GM13977 (cell line): ENCODE data around the gene ZNF688.
"Not testable (repeated sequence)": the region's sequence is repeated elsewhere in the genome, so short reads cannot be mapped to it uniquely, and the experiment has no call there.

Experiments
- DNase-seq: peaks from one replicate; pipeline ENCODE4 v3.0.0; 2012; ENCODE audit warnings: low spot score
- in situ Hi-C: fragments of 300-500 bp; cut with MboI; formaldehyde crosslinking; loops from one replicate; pipeline ENCODE4 v1.12.0; 2022; ENCODE audit warnings: low sequenced_read_pairs, low pct_unique_long_range_greater_than_20kb, mixed read lengths, inconsistent platforms; ENCODE audit not compliant: unreplicated experiment
- TF ChIP-seq, protein P1 (sequence below): IDR thresholded peaks from 2 replicates; pipeline ENCODE4 v1.5.1; 2012; ENCODE audit warnings: mild to moderate bottlenecking, control low read depth; ENCODE audit not compliant: insufficient read depth; ENCODE audit errors: extremely low read depth, missing control alignments

ZNF688 gene

GRCh38 chr16:30603945-30604315 lies 32.4 kb upstream of the ZNF688 start:
- TF ChIP-seq, protein P1, sequence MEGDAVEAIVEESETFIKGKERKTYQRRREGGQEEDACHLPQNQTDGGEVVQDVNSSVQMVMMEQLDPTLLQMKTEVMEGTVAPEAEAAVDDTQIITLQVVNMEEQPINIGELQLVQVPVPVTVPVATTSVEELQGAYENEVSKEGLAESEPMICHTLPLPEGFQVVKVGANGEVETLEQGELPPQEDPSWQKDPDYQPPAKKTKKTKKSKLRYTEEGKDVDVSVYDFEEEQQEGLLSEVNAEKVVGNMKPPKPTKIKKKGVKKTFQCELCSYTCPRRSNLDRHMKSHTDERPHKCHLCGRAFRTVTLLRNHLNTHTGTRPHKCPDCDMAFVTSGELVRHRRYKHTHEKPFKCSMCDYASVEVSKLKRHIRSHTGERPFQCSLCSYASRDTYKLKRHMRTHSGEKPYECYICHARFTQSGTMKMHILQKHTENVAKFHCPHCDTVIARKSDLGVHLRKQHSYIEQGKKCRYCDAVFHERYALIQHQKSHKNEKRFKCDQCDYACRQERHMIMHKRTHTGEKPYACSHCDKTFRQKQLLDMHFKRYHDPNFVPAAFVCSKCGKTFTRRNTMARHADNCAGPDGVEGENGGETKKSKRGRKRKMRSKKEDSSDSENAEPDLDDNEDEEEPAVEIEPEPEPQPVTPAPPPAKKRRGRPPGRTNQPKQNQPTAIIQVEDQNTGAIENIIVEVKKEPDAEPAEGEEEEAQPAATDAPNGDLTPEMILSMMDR: no peak
- DNase-seq: no peak
- in situ Hi-C loops: loop anchor here (10.0 to 25.0 kb wide), 2 partner anchors 169 to 492 kb away; partner anchors contain the start of genes DCTPP1, GDPD3 and MAPK3

DNA sequence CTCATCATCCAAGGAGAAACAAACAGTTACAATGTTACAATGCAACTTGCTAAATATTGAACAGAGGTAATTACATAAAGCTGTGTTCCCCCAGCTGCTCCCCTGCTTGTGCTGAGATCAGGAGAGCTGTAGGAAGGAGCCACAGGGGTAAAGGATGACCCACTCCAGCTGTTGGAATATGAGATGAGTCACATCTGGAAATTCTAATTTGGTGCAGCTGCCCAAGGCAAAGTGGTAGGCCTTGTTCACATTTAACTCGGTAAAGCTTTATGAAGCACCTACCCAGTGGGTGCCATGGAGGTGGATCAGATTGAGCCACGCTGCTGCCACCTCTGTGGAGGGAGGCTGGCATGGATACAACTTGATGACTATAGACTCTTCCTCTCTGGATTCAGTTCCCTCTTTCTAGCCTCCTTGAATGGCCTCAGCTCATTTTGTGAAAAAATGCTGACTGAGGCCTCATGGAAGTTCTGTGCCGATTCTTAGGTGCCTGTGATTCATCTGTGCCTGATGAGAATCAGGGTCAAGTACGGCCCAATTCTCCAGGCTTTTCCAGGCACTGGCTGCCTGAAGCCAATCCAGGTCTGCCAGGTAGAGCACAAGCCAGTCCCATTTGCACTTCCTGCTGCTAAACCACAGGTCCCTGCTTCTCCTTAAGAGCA lies 31.2 kb upstream of the ZNF688 start:
- TF ChIP-seq, protein P1: no peak
- DNase-seq: no peak
- in situ Hi-C loops: loop anchor here (10.0 to 25.0 kb wide), 2 partner anchors 168 to 490 kb away; partner anchors contain the start of genes DCTPP1, GDPD3 and MAPK3

DNA sequence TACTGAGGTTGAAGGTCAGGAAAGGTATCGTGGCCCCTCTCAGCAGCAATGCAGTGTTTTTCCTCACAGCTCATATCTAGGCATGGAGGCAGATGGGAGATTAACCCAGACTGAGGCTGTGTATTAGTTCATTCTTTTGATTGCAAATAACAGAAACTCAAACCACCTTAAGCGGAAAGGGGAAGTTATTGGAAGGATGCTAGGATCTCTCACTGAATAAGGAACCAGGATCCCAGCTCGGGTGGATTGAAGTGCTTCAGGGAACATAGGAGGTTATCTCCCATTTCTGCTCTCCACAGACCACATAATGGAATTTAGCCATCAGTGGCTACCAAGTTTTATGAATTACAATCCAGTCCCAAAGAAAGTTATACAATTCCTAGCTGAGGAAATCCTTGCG lies 30.5 kb upstream of the ZNF688 start:
- DNase-seq: no peak
- TF ChIP-seq, protein P1: no peak
- in situ Hi-C loops: loop anchor here (10.0 to 25.0 kb wide), 2 partner anchors 167 to 490 kb away; partner anchors contain the start of genes DCTPP1, GDPD3 and MAPK3

GRCh38 chr16:30600929-30601328 lies 29.4 kb upstream of the ZNF688 start:
- no peak for DNase-seq
- in situ Hi-C loops: loop anchor here (10.0 to 25.0 kb wide), 2 partner anchors 166 to 489 kb away; partner anchors contain the start of genes DCTPP1, GDPD3 and MAPK3
- TF ChIP-seq, protein P1: no peak

- no peak for DNase-seq
- TF ChIP-seq, protein P1: no peak
- in situ Hi-C loops: loop anchor here (10.0 to 25.0 kb wide), 2 partner anchors 165 to 488 kb away; partner anchors contain the start of genes DCTPP1, GDPD3 and MAPK3
Measured at GRCh38 chr16:30600215-30600614, 28.7 kb upstream of the ZNF688 start.

DNA sequence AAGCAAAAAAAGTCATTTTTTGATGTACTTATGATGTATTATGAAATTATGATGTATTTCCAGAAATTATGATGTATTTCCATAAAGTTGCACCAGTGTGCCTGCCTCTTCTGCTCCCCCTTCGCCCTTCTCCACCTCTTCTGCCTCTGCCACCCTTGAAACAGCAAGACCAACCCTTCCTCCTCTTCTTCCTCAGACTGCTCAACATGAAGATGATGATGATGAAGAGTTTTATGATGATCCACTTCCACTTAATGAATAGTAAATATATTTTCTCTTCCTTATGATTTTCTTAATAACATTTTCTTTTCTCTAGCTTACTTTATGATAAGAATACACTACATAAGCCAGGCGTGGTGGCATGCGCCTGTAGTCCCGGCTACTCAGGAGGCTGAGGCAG lies 21.4 kb upstream of the ZNF688 start:
- in situ Hi-C loops: no loop called here
- no peak for DNase-seq
- TF ChIP-seq, protein P1: no peak

- in situ Hi-C loops, DNase-seq: not testable (repeated sequence)
Measured at GRCh38 chr16:30590869-30591268, 19.4 kb upstream of the ZNF688 start.

- in situ Hi-C loops, DNase-seq: not testable (repeated sequence)
Measured at GRCh38 chr16:30589582-30589981, 18.1 kb upstream of the ZNF688 start.
